SK-N-MC (cell line): ENCODE measurements around the gene ASTN2.

Experiments used
- EZH2 ChIP-seq: fragments of 200-600 bp; sonication (generic); IDR thresholded peaks from one replicate; pipeline ENCODE4 v1.6.1; 2017; ENCODE audit warnings: antibody characterized with exemption
- FOXP2 ChIP-seq: optimal IDR thresholded peaks from 2 replicates; pipeline ENCODE3; 2011; ENCODE audit warnings: mild to moderate bottlenecking, moderate library complexity; ENCODE audit not compliant: insufficient read depth; ENCODE audit errors: extremely low read length, control extremely low read depth
- POLR2AphosphoS5 ChIP-seq: IDR thresholded peaks from 2 replicates; pipeline ENCODE4 v1.6.1; 2012; ENCODE audit warnings: mild to moderate bottlenecking, low read depth, low read length, borderline replicate concordance

DNA sequence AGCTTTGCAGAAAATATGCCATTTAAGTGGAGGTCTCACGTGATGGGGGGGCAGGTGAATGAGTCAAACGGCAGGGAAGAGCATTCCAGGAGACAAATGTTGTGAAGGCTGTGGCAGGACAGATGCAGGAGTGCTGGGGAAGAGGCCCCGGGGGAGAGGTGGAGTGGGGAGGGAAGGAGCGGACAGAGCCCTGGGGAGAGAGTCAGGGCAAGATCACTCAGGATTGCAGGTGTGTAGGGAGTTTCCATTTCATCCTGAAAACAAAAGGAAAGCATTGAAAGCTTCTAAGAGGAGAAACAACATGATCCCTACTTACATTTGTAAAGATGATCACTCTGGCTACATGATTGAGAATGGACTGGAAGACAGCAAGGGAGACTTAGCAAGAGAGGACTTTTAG, 323.3 kb downstream of the ASTN2 start:
- TF ChIP-seq POLR2AphosphoS5 = no peak
- TF ChIP-seq EZH2 = no peak
- no peak for TF ChIP-seq FOXP2
